Measurements from ENCODE around the gene CFAP20DC. TPM values are rescaled to one million over a fixed set of nuclear protein-coding genes. Genes with fewer than 3 reads are reported as not detected.

Gene CFAP20DC
- total RNA-seq, 1 experiment from 2014 or later = 4.5 TPM

DNA sequence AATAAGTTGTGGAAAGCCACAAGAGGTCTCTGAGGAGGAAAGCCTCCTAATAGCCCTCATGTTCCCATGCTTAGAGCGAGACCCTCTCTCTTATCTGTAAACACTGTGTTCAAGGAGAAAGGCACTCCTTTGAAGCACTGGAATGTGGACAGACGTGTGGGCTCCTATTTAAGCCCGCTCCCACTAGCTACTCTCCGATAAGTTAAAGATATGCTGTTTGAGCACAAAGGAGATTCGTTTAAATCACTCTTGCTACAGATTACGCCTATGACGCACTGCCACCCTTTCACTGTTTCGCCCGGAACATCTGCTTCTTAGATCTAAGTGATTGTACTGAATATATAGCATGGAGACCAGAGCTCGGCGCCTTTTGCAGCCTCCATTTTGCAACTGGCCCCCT lies 325.5 kb downstream of the CFAP20DC start:
- Histone ChIP-seq H3K79me2 (ENCODE audit: insufficient read depth, low read length) (no peaks in the 10 kb centered on the region), H4K5ac (ENCODE audit: insufficient read length, low read depth, low read length) (no peak overlapping the region), H3K4ac (ENCODE audit: low read depth, low read length) (no peak overlapping the region), H4K8ac (replicated peaks; ENCODE audit: insufficient read length, low read depth, low read length) (no peak overlapping the region), H3K56ac (ENCODE audit: insufficient read length, low read depth, low read length) (no peak overlapping the region), H2AK5ac (ENCODE audit: insufficient read length, low read length) (no peak overlapping the region), H2BK12ac (ENCODE audit: insufficient read length, low read depth, low read length) (no peak overlapping the region), H3K9ac (ENCODE audit: extremely low read depth, insufficient read length, low read length) (no peak overlapping the region), H3T11ph (ENCODE audit: low read length) (no peak overlapping the region), H3K79me1 (ENCODE audit: insufficient read depth, low read depth, low read length, poor library complexity, severe bottlenecking) (no peaks in the 10 kb centered on the region), H4K91ac (ENCODE audit: insufficient read length, low read depth, low read length) (no peak overlapping the region), H3K27ac (ENCODE audit: insufficient read length, low read depth, low read length) (no peak overlapping the region), H2BK20ac (ENCODE audit: low read depth, low read length, poor library complexity, severe bottlenecking) (no peak overlapping the region), H3K23ac (ENCODE audit: insufficient read length, low read depth, low read length) (no peak overlapping the region), H3K14ac (ENCODE audit: insufficient read depth, low read length) (no peak overlapping the region), H2BK15ac (ENCODE audit: low read depth, low read length) (no peak overlapping the region), H2BK120ac (ENCODE audit: low read depth, low read length, poor library complexity, severe bottlenecking) (no peak overlapping the region), H3K23me2 (ENCODE audit: insufficient read length, low read depth, low read length, poor library complexity, severe bottlenecking) (no peaks in the 10 kb centered on the region), H2BK5ac (ENCODE audit: insufficient read length, low read length) (no peak overlapping the region), H3K4me1 (ENCODE audit: insufficient read depth, low read length) (no peaks in the 10 kb centered on the region), H3K18ac (ENCODE audit: insufficient read length, low read depth, low read length) (no peak overlapping the region), H3K27me3 (ENCODE audit: insufficient read depth, low read length) (no peaks in the 10 kb centered on the region), H2AFZ (ENCODE audit: low read length) (no peak overlapping the region), H3K4me2 (ENCODE audit: insufficient read depth, insufficient read length, low read length) (no peak overlapping the region), H3K9me3 (ENCODE audit: control insufficient read depth, low read depth, low read length) (no peaks in the 10 kb centered on the region), H4K20me1 (ENCODE audit: control insufficient read depth, insufficient read depth, insufficient read length) (no peaks in the 10 kb centered on the region)
- Mint-ChIP-seq H3K27me3 (ENCODE audit: low read depth) (no peaks in the 10 kb centered on the region), H3K9me3 (peaks cover 0 to 3% of the 10 kb centered on the region in 2 experiments; a peak in 1 of 5 replicates), H3K4me1 (peaks cover 8 to 9% of the 10 kb centered on the region in 2 experiments; a peak in 3 of 4 replicates), H3K4me3 (no peak overlapping the region), H3K36me3 (ENCODE audit: insufficient read depth in 1 of 3, low read depth in 3 of 3) (peaks cover 0 to 18% (median 0%) of the 10 kb centered on the region in 3 experiments; a peak in 2 of 7 replicates), H3K27ac (no peak overlapping the region; a peak in 1 of 7 replicates)
- no peak for DNase-seq
- TF ChIP-seq, protein P1, sequence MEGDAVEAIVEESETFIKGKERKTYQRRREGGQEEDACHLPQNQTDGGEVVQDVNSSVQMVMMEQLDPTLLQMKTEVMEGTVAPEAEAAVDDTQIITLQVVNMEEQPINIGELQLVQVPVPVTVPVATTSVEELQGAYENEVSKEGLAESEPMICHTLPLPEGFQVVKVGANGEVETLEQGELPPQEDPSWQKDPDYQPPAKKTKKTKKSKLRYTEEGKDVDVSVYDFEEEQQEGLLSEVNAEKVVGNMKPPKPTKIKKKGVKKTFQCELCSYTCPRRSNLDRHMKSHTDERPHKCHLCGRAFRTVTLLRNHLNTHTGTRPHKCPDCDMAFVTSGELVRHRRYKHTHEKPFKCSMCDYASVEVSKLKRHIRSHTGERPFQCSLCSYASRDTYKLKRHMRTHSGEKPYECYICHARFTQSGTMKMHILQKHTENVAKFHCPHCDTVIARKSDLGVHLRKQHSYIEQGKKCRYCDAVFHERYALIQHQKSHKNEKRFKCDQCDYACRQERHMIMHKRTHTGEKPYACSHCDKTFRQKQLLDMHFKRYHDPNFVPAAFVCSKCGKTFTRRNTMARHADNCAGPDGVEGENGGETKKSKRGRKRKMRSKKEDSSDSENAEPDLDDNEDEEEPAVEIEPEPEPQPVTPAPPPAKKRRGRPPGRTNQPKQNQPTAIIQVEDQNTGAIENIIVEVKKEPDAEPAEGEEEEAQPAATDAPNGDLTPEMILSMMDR (conservative IDR thresholded peaks at IDR 0.05) = no peak
- no CpG with 5 or more reads among the region's 11 CpGs for WGBS (ENCODE audit: extremely low coverage, insufficient read length, low lambda C conversion rate)
